Peyer's patch (tissue), 4 donors: Measurements from ENCODE around the gene ANKS1A.

Source experiments
- POLR2A ChIP-seq, 2 donors: fragments of 450-650 bp; IDR thresholded peaks; one replicate each; pipeline ENCODE4 v1.5.1; 2017; ENCODE audit warnings: antibody characterized with exemption in 2 of 2, mild to moderate bottlenecking in 2 of 2, moderate library complexity in 2 of 2
- TF ChIP-seq, protein P1 (sequence below), 6 experiments: fragments of 450-650 bp in 4 of 6; fragments of 200-600 bp in 2 of 6; sonication (generic) in 1 of 6; IDR thresholded peaks; one replicate each; pipeline ENCODE4 v1.5.1; 2017 to 2019; ENCODE audit warnings: antibody characterized with exemption in 6 of 6, mild to moderate bottlenecking in 3 of 6, moderate library complexity in 1 of 6

- no peak for TF ChIP-seq POLR2A (IDR thresholded peaks at IDR 0.05)
- TF ChIP-seq, protein P1, sequence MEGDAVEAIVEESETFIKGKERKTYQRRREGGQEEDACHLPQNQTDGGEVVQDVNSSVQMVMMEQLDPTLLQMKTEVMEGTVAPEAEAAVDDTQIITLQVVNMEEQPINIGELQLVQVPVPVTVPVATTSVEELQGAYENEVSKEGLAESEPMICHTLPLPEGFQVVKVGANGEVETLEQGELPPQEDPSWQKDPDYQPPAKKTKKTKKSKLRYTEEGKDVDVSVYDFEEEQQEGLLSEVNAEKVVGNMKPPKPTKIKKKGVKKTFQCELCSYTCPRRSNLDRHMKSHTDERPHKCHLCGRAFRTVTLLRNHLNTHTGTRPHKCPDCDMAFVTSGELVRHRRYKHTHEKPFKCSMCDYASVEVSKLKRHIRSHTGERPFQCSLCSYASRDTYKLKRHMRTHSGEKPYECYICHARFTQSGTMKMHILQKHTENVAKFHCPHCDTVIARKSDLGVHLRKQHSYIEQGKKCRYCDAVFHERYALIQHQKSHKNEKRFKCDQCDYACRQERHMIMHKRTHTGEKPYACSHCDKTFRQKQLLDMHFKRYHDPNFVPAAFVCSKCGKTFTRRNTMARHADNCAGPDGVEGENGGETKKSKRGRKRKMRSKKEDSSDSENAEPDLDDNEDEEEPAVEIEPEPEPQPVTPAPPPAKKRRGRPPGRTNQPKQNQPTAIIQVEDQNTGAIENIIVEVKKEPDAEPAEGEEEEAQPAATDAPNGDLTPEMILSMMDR (IDR thresholded peaks at IDR 0.05) = no peak
Observed at GRCh38 chr6:34994693-34995092, 105.6 kb downstream of the ANKS1A start.
